Measurements from ENCODE around the gene MANBA.
"Not testable (repeated sequence)": the region's sequence is repeated elsewhere in the genome, so short reads cannot be mapped to it uniquely, and the experiment has no call there.

The MANBA gene

DNA sequence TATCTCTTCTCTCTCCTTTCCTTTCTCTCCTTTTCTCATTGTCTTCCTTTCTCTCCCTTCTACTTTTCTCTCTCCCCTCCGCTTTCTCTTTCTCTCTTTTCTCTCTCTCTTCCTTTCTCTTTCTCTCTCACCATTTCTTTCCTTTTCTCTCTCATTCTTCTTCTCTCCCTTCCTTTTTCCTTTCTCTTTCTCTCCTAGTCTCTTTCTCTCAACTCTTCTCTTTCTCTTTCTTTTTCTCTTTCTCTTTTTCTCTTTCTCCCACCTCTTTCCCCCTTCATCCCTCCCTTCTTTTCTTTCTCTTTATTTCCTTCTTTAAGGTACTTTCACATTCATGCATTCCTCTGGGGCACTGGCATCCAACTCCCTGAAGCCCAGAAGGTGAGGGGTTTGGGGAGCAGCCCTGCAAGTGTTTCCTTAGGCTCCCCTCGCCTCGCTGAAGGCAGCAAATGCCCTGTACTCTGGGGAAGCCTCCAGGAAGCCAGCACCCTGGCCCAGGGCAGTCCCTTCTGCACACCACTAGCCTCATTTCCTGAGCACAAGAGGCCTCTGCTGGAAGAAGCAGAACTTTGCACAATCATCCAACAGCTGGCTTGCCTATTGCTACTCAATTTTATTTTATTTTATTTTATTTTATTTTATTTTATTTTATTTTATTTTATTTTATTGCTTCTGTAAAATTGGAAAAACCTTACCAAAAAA, 135.4 kb downstream of the MANBA start:
- Histone ChIP-seq H3K4me1 (ENCODE audit: control insufficient read depth, insufficient read depth, low read length, unreplicated experiment) (peaks cover 35% of the 10 kb centered on the region), H3K36me3 (ENCODE audit: insufficient read depth, low read length) (no peaks in the 10 kb centered on the region), H3K79me2 (ENCODE audit: control insufficient read depth, insufficient read depth, low read length, unreplicated experiment) (no peaks in the 10 kb centered on the region), H3K27ac (ENCODE audit: low read depth, low read length) (no peak overlapping the region), H3K27me3 (ENCODE audit: insufficient read depth, low read length) (no peaks in the 10 kb centered on the region), H2AFZ (ENCODE audit: low read length, unreplicated experiment) (peak overlapping the region; percentile 78), H3K4me3 (ENCODE audit: low read depth, low read length) (peak overlapping the region; percentile 38)

DNA sequence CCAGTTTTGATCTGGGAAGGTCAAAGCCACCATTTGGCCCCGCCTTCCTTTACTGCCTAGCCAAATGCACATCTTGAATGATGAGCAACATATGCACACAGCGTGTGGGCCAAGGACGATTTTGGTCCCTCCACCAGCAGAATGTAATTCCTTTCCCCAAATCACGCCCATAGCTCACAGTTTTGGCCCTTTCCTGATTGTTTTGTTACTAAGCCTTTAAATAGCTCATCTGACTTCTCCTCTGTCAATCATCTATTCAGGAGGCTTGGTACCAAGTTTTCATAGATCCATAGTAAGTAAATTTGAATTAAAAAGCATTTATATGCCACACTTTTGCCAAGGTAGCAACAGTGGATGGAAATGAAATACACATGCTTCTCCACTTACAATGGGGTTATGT, 136.3 kb downstream of the MANBA start:
- peaks cover 36% of the 10 kb centered on the region for H3K4me1 ChIP-seq (ENCODE audit: control insufficient read depth, insufficient read depth, low read length, unreplicated experiment)
- H3K36me3 ChIP-seq (ENCODE audit: insufficient read depth, low read length), result no peaks in the 10 kb centered on the region
- H3K27me3 ChIP-seq (ENCODE audit: insufficient read depth, low read length), result no peaks in the 10 kb centered on the region
- H3K4me3 ChIP-seq (ENCODE audit: low read depth, low read length), result no peak overlapping the region
- H3K79me2 ChIP-seq (ENCODE audit: control insufficient read depth, insufficient read depth, low read length, unreplicated experiment), result no peaks in the 10 kb centered on the region
- no peak overlapping the region for H3K27ac ChIP-seq (ENCODE audit: low read depth, low read length)
- H2AFZ ChIP-seq (ENCODE audit: low read length, unreplicated experiment), result no peak overlapping the region

DNA sequence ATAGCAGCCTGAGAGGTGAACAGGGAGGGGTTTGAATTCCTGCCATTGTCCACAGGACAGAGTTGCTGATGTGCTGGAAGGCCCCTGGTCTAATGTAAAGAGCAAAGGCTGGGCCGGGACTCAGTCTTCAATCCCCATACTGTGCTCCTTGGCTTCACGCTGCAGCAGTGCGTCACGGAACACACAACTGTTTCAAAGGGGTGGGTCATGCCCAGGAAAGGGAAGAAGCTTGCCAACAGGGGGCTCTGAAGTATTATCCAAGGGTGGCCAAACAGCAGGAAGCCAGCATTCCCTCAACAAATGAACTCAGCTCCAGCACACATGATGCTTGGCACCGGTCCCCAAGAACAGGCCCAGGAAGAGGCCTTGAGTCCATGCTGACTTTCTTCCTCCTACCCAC, 137.1 kb downstream of the MANBA start:
- Histone ChIP-seq H3K27me3 (ENCODE audit: insufficient read depth, low read length) (no peaks in the 10 kb centered on the region), H3K27ac (ENCODE audit: low read depth, low read length) (no peak overlapping the region), H3K4me1 (ENCODE audit: control insufficient read depth, insufficient read depth, low read length, unreplicated experiment) (peaks cover 34% of the 10 kb centered on the region), H3K36me3 (ENCODE audit: insufficient read depth, low read length) (no peaks in the 10 kb centered on the region), H3K79me2 (ENCODE audit: control insufficient read depth, insufficient read depth, low read length, unreplicated experiment) (no peaks in the 10 kb centered on the region), H3K4me3 (ENCODE audit: low read depth, low read length) (no peak overlapping the region), H2AFZ (ENCODE audit: low read length, unreplicated experiment) (no peak overlapping the region)

DNA sequence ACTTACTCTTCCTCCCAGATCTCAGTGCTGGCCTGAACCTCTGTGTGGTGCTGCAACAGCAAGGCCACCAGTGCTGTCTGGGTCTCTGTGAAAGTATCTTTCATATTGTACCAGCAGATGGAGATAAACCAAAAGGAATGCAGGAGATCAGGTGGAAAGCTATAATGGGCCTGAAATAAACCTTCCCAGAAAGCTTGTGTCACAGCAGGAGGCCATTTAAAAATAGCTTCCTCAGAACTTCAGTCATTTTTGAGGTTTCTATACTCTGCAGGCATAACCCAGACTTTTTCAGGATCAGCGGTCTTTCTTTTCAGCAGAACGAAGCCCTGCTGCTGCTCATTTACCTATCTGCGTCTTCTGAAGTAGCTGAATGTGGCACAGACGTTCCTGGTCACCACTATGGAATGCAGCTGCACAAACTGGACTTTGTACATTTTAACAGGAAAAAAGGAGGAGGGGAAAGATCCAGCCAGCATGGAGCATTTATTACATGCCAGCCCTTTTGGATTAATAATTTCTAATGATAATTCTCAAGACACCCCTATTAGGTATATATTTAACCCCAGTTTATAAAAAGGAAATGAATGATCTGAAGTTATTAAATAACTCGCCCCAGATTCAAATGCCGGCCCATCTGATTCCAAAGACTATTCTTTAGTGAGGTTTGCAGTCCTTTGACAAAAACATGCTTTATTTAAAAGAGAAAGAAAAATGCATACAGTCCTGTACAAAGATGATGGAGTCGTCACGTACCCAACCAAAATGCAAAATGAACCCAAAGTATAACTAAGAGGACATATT, 139.9 kb downstream of the MANBA start:
- Histone ChIP-seq H3K27ac (ENCODE audit: low read depth, low read length) (no peak overlapping the region), H3K36me3 (ENCODE audit: insufficient read depth, low read length) (peaks cover 7% of the 10 kb centered on the region; the same call in 1 of the 2 replicates), H2AFZ (ENCODE audit: low read length, unreplicated experiment) (no peak overlapping the region), H3K4me1 (ENCODE audit: control insufficient read depth, insufficient read depth, low read length, unreplicated experiment) (peaks cover 19% of the 10 kb centered on the region), H3K27me3 (ENCODE audit: insufficient read depth, low read length) (no peaks in the 10 kb centered on the region), H3K79me2 (ENCODE audit: control insufficient read depth, insufficient read depth, low read length, unreplicated experiment) (no peaks in the 10 kb centered on the region), H3K4me3 (ENCODE audit: low read depth, low read length) (no peak overlapping the region)

DNA sequence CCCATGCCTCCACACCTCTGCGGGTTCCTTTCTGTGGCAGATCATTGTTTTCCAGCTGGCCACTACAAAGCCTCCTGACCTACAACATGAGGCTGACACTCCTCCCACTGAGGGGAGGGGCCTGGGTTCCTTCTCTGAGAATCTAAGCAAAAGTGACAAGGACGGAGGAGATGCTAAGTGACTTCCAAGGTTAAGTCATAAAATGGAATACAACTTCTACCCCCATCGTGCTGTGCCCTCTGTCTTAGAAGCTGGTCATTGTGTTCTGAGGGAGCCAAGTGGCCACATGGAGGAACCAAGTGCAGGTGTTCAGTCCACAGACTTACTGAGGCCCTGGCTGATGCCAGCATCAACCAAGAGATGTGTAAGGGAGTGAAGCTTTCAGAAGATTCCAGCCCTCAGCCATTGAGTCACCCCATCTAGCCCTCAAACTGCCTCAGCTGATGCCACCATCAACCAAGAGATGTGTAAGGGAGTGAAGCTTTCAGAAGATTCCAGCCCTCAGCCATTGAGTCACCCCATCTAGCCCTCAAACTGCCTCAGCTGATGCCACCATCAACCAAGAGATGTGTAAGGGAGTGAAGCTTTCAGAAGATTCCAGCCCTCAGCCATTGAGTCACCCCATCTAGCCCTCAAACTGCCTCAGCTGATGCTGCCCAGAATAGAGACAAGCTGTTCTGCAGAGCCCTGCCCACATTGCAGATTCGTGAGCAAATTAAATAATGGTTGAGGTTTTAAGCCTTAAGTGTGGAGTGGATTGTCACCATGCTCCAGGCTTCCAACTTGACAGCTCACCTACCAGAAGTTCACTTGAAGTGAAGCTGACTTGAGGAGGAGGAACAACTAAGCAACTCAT, 140.8 kb downstream of the MANBA start:
- H3K79me2 ChIP-seq (ENCODE audit: control insufficient read depth, insufficient read depth, low read length, unreplicated experiment); H3K27ac ChIP-seq (ENCODE audit: low read depth, low read length); H3K27me3 ChIP-seq (ENCODE audit: insufficient read depth, low read length); H2AFZ ChIP-seq (ENCODE audit: low read length, unreplicated experiment); H3K4me3 ChIP-seq (ENCODE audit: low read depth, low read length): not testable (repeated sequence)
- H3K4me1 ChIP-seq (ENCODE audit: control insufficient read depth, insufficient read depth, low read length, unreplicated experiment), result peaks cover 15% of the 10 kb centered on the region
- peaks cover 11% of the 10 kb centered on the region; the same call in 1 of the 2 replicates for H3K36me3 ChIP-seq (ENCODE audit: insufficient read depth, low read length)

DNA sequence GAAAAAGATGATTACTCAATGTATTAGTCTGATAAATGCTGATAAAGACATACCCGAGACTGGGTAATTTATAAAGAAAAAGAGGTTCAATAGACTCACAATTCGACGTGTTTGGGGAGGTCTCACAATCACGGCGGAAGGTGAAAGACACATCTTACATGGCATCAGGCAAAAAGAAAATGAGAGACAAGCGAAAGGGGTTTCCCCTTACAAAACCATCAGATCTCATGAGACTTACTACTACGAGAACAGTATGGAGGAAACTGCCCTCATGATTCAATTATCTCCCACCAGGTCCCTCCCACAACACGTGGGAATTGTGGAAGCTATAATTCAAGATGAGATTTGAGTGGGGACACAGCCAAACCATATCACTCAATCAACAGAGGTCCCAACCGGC, 141.7 kb downstream of the MANBA start:
- H3K27me3 ChIP-seq (ENCODE audit: insufficient read depth, low read length); H2AFZ ChIP-seq (ENCODE audit: low read length, unreplicated experiment); H3K4me3 ChIP-seq (ENCODE audit: low read depth, low read length); H3K27ac ChIP-seq (ENCODE audit: low read depth, low read length); H3K79me2 ChIP-seq (ENCODE audit: control insufficient read depth, insufficient read depth, low read length, unreplicated experiment): not testable (repeated sequence)
- H3K36me3 ChIP-seq (ENCODE audit: insufficient read depth, low read length), result peaks cover 12% of the 10 kb centered on the region; the same call in 1 of the 2 replicates
- H3K4me1 ChIP-seq (ENCODE audit: control insufficient read depth, insufficient read depth, low read length, unreplicated experiment), result peaks cover 15% of the 10 kb centered on the region

DNA sequence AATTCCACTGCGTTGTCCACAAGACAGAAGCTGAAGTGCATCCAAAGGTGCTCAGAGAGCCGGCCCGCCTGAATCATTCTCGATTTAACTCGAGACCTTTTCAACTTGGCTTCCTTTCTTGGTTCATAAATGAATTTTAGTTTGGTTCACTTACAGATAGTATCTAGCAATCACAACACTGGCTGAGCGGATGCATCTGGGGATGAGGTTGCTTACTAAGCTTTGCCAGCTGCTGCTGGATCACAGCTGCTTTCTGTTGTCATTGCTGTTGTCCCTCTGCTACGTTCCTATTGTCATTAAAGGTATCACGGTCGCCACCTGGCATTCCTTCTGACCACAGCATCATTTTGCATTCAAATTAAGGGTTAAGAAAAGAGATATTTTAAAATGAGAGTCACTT, 144.1 kb downstream of the MANBA start:
- H3K36me3 ChIP-seq (ENCODE audit: insufficient read depth, low read length), result peaks cover 21% of the 10 kb centered on the region; the same call in 1 of the 2 replicates
- H3K27ac ChIP-seq (ENCODE audit: low read depth, low read length), result no peak overlapping the region
- no peaks in the 10 kb centered on the region for H3K27me3 ChIP-seq (ENCODE audit: insufficient read depth, low read length)
- H3K79me2 ChIP-seq (ENCODE audit: control insufficient read depth, insufficient read depth, low read length, unreplicated experiment), result no peaks in the 10 kb centered on the region
- peaks cover 14% of the 10 kb centered on the region for H3K4me1 ChIP-seq (ENCODE audit: control insufficient read depth, insufficient read depth, low read length, unreplicated experiment)
- no peak overlapping the region for H2AFZ ChIP-seq (ENCODE audit: low read length, unreplicated experiment)
- no peak overlapping the region for H3K4me3 ChIP-seq (ENCODE audit: low read depth, low read length)

DNA sequence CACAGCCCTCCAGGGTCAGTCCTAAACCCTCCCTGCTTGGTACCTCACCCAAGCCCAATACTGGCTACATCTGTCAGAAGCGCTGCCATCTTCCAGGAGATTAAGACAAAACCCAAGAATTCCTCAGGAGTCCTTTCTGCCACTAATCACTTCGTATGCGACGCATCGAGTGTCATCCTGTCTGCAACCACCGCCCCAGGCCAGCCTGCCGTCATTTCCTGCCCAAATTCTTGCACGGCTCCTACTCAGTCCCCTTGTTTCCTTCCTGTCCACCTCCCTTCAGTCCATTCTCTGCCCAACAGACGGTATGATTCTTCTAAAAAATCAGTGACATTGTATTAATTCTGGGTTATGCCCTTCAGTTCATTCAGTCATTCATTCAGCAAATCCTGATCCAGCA, 146.0 kb downstream of the MANBA start:
- H3K27me3 ChIP-seq (ENCODE audit: insufficient read depth, low read length), result no peaks in the 10 kb centered on the region
- peaks cover 32% of the 10 kb centered on the region; the same call in 1 of the 2 replicates for H3K36me3 ChIP-seq (ENCODE audit: insufficient read depth, low read length)
- H3K4me3 ChIP-seq (ENCODE audit: low read depth, low read length), result no peak overlapping the region
- H3K27ac ChIP-seq (ENCODE audit: low read depth, low read length), result no peak overlapping the region
- no peak overlapping the region for H2AFZ ChIP-seq (ENCODE audit: low read length, unreplicated experiment)
- no peaks in the 10 kb centered on the region for H3K4me1 ChIP-seq (ENCODE audit: control insufficient read depth, insufficient read depth, low read length, unreplicated experiment)
- no peaks in the 10 kb centered on the region for H3K79me2 ChIP-seq (ENCODE audit: control insufficient read depth, insufficient read depth, low read length, unreplicated experiment)

DNA sequence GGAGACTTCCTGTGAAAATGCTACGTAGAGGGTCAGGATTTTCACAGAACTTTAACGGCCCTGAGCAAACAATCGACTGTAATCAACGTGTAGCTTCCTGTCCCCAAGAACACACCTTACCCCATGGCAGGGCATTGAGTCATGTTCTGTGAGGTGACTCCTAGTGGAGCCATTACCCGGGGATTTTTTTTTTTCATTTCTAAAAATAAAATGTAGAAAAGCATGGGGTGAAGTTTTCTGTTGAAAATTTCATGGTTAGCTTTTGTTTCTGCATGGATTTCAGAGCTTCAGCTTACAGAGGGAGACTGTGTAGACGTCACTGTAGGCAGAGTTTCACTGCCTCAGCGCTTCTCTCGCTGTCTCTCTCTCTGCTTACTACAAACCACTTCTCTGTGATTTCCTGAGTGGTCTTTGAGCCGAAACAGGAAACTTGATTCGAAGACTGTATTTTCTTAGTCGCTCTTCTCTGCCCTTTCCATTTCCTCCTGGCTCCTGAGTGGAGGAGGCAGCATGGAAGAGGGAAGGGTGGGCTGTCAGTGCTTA, 147.9 kb downstream of the MANBA start:
- Histone ChIP-seq H3K36me3 (ENCODE audit: insufficient read depth, low read length) (peaks cover 36% of the 10 kb centered on the region; the same call in 1 of the 2 replicates), H3K27me3 (ENCODE audit: insufficient read depth, low read length) (no peaks in the 10 kb centered on the region), H3K4me3 (ENCODE audit: low read depth, low read length) (no peak overlapping the region), H2AFZ (ENCODE audit: low read length, unreplicated experiment) (no peak overlapping the region), H3K79me2 (ENCODE audit: control insufficient read depth, insufficient read depth, low read length, unreplicated experiment) (no peaks in the 10 kb centered on the region), H3K4me1 (ENCODE audit: control insufficient read depth, insufficient read depth, low read length, unreplicated experiment) (peaks cover 3% of the 10 kb centered on the region), H3K27ac (ENCODE audit: low read depth, low read length) (no peak overlapping the region)

DNA sequence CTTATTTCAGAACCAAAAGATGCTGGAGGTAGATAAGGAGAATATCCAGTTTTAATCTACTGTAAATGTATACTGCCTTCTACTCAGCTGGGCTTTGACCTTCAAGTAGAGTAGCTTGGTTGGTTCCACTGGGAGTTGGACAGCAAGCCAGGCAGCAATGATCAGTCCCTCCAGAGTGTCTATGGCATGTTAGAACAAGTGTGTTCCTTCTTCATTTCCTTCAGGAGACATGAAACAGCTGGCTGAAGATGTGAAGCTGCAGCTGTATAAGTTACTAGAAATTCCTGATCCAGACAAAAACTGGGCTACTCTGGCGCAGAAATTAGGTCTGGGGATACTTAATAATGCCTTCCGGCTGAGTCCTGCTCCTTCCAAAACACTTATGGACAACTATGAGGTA, 148.6 kb downstream of the MANBA start:
- H3K36me3 ChIP-seq (ENCODE audit: insufficient read depth, low read length), result peaks cover 37% of the 10 kb centered on the region; the same call in 1 of the 2 replicates
- peaks cover 10% of the 10 kb centered on the region for H3K4me1 ChIP-seq (ENCODE audit: control insufficient read depth, insufficient read depth, low read length, unreplicated experiment)
- H3K4me3 ChIP-seq (ENCODE audit: low read depth, low read length), result no peak overlapping the region
- no peaks in the 10 kb centered on the region for H3K27me3 ChIP-seq (ENCODE audit: insufficient read depth, low read length)
- no peaks in the 10 kb centered on the region for H3K79me2 ChIP-seq (ENCODE audit: control insufficient read depth, insufficient read depth, low read length, unreplicated experiment)
- H3K27ac ChIP-seq (ENCODE audit: low read depth, low read length), result no peak overlapping the region
- H2AFZ ChIP-seq (ENCODE audit: low read length, unreplicated experiment), result no peak overlapping the region
